ENCODE data around the gene PTGES.

DNA sequence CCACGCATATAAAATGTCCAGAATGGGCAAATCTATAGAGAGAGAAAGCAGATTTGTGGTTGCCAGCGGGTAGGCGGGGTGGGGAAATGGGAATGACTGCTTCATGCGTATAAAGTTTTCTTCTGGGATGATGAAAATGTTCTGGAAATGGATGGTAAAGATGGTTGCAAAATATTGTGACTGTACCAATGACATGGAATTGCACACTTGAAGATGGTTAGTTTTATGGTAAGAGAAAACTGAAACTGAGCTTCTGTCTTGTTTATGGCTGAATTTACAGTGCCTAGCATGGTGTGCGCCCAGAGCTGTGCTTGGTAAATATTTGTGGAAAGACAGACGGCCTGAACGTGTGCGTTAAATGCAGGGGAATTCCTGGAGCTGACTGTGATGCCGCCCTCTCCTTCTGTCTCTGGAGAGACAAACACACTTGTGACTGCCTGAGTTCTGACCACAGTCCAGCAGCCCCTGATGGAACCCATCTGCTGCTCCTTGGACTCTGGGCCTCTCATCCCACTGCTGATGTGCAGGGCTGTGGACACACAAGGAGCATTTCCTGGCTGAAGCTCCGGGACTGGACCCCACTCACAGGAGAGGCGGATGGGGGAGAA, 8.6 kb upstream of the PTGES start:
- TF ChIP-seq POLR2AphosphoS5 (IDR thresholded peaks at IDR 0.05; ENCODE audit: low read depth, low read length) (no peak), SIN3A (IDR thresholded peaks at IDR 0.05; ENCODE audit: borderline replicate concordance, insufficient read depth, low read length) (no peak), TAF1 (IDR thresholded peaks at IDR 0.05; ENCODE audit: borderline replicate concordance, insufficient read depth, low read length) (no peak), FOXP2 (optimal IDR thresholded peaks at IDR 0.05; ENCODE audit: borderline replicate concordance, extremely low read depth, extremely low read length, insufficient read depth) (no peak)

Data from PFSK-1 (cell line).